Fibroblast of skin of scalp (primary cell): ENCODE results near the gene KIF13A.
"Not testable (repeated sequence)": the region's sequence is repeated elsewhere in the genome, so short reads cannot be mapped to it uniquely, and the experiment has no call there.

Source experiments
- DNase-seq: peaks from one replicate; pipeline ENCODE4 v3.0.0-alpha.2; 2013

Gene KIF13A

GRCh38 chr6:17930321-17930993 is 57.0 kb downstream of the KIF13A start:
- no peak for DNase-seq

- DNase-seq = peak; percentile 68
Observed at GRCh38 chr6:17928514-17929430, 58.7 kb downstream of the KIF13A start.

- DNase-seq = no peak
Observed at GRCh38 chr6:17927705-17928104, 59.7 kb downstream of the KIF13A start.

- no peak for DNase-seq
Observed at GRCh38 chr6:17923401-17923863, 64.0 kb downstream of the KIF13A start.

- no peak for DNase-seq
Observed at GRCh38 chr6:17921454-17921853, 66.0 kb downstream of the KIF13A start.

GRCh38 chr6:17919496-17919895 is 67.9 kb downstream of the KIF13A start:
- no peak for DNase-seq

- no peak for DNase-seq
Observed at GRCh38 chr6:17917837-17918763, 69.3 kb downstream of the KIF13A start.

GRCh38 chr6:17914651-17915050 is 72.8 kb downstream of the KIF13A start:
- no peak for DNase-seq

GRCh38 chr6:17912521-17912920 is 74.9 kb downstream of the KIF13A start:
- no peak for DNase-seq

- DNase-seq = not testable (repeated sequence)
Observed at GRCh38 chr6:17911656-17912055, 75.8 kb downstream of the KIF13A start.

GRCh38 chr6:17910189-17910588 is 77.2 kb downstream of the KIF13A start:
- DNase-seq = no peak

GRCh38 chr6:17908831-17909230 is 78.6 kb downstream of the KIF13A start:
- DNase-seq = no peak

GRCh38 chr6:17907406-17908229 is 79.8 kb downstream of the KIF13A start:
- peak; percentile 97 for DNase-seq

- peak; percentile 83 for DNase-seq
Observed at GRCh38 chr6:17905611-17906592, 81.5 kb downstream of the KIF13A start.

- no peak for DNase-seq
Observed at GRCh38 chr6:17904491-17905120, 82.8 kb downstream of the KIF13A start.

GRCh38 chr6:17902974-17903373 is 84.5 kb downstream of the KIF13A start:
- DNase-seq = no peak

- DNase-seq = no peak
Observed at GRCh38 chr6:17901493-17901892, 85.9 kb downstream of the KIF13A start.

GRCh38 chr6:17900011-17900410 is 87.4 kb downstream of the KIF13A start:
- no peak for DNase-seq

- no peak for DNase-seq
Observed at GRCh38 chr6:17899491-17899890, 87.9 kb downstream of the KIF13A start.

GRCh38 chr6:17897681-17898080 is 89.8 kb downstream of the KIF13A start:
- no peak for DNase-seq
